HEK293T (cell line): Measurements from ENCODE around the gene PTPRM.

Experiments
- BHLHE40 ChIP-seq: fragments of 450-650 bp; IDR thresholded peaks from 2 replicates; pipeline ENCODE4 v1.6.1; 2016; ENCODE audit warnings: mild to moderate bottlenecking, moderate library complexity, borderline replicate concordance
- ELF4 ChIP-seq: fragments of 450-650 bp; IDR thresholded peaks from 2 replicates; pipeline ENCODE4 v1.6.1; 2017; ENCODE audit warnings: antibody characterized with exemption
- FOXA1 ChIP-seq: fragments of 450-650 bp; IDR thresholded peaks from 2 replicates; pipeline ENCODE4 v1.6.1; 2016; ENCODE audit warnings: mild to moderate bottlenecking
- FOXM1 ChIP-seq: fragments of 450-650 bp; IDR thresholded peaks from 2 replicates; pipeline ENCODE4 v1.6.1; 2017; ENCODE audit warnings: mild to moderate bottlenecking, borderline replicate concordance
- L3MBTL2 ChIP-seq: fragments of 450-650 bp; conservative IDR thresholded peaks from 2 replicates; pipeline ENCODE4 v1.6.1; 2016; ENCODE audit warnings: mild to moderate bottlenecking
- SP1 ChIP-seq: fragments of 450-650 bp; IDR thresholded peaks from 2 replicates; pipeline ENCODE4 v1.6.1; 2017
- SUZ12 ChIP-seq: fragments of 450-650 bp; IDR thresholded peaks from 2 replicates; pipeline ENCODE4 v1.6.1; 2016; ENCODE audit warnings: mild to moderate bottlenecking

DNA sequence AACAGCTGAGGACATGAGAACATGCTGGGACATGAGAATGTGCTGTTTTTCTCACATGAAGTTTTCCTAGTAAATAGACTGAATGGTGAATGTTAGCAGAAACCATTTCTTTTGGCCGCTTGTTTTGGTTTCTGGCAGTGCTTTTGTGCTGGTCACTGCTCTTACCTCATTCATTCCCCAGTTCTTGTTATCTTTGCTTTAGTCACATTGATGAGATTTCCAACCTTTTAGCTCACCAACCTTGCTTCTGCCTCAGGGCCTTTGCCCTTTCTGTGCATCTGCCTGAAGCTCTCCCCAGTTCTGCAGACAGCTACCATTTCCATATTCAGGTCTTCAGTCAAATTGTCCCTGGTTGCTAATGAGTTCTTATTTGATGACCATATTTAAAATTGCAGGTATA, 91.6 kb downstream of the PTPRM start:
- TF ChIP-seq FOXA1 (no peak), FOXM1 (no peak), L3MBTL2 (no peak), ELF4 (no peak), BHLHE40 (no peak), SP1 (no peak), SUZ12 (no peak)
